SIG-M5 (cell line): ENCODE measurements around the gene CNIH1.
"Not testable (repeated sequence)": the region's sequence is repeated elsewhere in the genome, so short reads cannot be mapped to it uniquely, and the experiment has no call there.

Experiments
- DNase-seq: peaks from one replicate; lab custom pipeline; 2025; lab: John Stamatoyannopoulos, UW

CNIH1 gene

DNA sequence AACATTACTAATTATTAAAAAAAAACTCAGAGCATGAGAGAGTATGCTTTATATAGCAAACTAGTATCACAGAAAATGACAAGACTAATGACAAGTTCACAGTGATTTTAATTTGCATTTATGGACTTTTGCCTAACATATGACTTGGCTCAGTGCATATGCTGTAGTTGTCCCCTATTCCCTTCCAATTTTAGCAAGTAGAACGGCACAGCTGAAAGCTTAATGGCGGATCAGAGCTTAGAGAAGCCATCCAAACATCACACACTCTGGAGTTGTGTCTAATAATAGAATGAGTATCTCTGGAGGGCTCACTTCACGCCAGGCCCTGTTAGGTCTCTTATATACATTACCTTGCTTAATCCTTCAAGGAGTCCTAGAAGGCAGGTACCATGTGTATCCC lies 13.3 kb downstream of the CNIH1 start:
- no peak for DNase-seq

- no peak for DNase-seq
Observed at GRCh38 chr14:54425537-54426274, 15.5 kb downstream of the CNIH1 start.

- DNase-seq: no peak
Observed at GRCh38 chr14:54425068-54425467, 16.1 kb downstream of the CNIH1 start.

DNA sequence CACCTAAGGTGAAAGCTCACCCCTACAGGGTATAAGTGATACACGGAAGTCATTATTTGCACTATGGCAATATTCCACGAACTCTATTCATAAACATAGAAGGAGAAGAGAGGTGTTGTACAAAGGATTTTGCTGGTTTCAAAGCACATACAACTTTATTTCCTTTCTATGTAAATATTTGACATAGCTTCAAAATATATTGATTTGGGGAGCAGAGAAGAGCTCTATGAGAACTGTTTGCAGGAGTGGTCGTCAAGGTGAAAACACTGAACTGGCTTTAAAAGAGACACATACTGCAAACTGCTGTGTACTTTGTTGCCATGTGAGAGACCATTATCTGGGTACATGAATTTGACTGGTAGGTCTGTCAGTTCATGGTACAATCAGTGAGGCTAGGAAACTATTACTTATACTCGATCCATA lies 16.7 kb downstream of the CNIH1 start:
- DNase-seq: no peak

- DNase-seq: no peak
Observed at GRCh38 chr14:54423991-54424390, 17.2 kb downstream of the CNIH1 start.

DNA sequence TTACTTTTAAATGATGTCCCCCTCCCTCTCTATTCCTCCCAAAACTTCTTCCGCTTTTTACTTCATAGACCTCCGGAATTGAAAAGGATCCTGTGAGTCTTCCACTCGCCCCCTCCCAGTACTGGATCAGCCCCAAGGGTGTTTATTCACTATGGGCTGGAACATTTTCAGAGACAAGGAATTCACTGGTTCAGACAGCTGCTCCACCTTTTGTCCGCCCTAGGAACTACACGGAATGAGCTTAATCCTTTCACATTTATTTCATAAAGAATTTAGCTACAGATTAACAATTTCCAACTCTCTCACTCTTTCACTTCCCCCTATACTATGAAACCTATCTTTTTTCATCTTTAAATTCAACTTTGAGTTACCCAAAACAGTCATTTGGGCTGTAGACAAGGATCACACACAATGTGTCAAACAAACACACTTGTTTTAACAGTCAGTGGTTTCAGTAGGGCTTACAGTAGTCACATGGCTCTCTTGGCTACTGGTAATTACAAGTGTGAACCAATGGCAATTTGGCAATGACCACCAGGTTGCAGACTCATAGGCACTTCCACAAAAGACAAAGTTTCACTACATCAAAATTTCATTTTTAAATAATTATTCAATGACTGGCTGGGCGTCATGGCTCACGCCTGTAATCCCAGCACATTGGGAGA lies 20.6 kb downstream of the CNIH1 start:
- DNase-seq: no peak

GRCh38 chr14:54411371-54411770 lies 29.8 kb downstream of the CNIH1 start:
- DNase-seq: no peak

DNA sequence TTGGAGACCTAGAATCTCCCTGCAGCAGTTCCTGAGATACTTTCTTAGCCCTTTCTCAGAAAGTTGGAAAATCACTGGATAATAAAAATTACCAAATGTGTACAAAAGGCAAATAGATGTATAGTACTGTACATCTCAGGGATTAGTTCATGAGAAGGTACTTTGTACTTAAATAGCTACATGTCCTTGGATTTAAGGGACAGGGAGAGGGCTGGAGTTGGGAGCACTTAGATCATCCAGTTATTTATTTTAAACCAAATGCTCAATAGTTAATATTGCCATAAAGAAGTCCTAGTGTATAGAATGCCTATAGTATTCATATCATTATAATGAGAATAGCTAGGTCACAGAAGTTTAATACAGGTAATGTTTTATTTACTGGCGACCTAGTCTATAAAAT lies 31.0 kb downstream of the CNIH1 start:
- DNase-seq: no peak

DNA sequence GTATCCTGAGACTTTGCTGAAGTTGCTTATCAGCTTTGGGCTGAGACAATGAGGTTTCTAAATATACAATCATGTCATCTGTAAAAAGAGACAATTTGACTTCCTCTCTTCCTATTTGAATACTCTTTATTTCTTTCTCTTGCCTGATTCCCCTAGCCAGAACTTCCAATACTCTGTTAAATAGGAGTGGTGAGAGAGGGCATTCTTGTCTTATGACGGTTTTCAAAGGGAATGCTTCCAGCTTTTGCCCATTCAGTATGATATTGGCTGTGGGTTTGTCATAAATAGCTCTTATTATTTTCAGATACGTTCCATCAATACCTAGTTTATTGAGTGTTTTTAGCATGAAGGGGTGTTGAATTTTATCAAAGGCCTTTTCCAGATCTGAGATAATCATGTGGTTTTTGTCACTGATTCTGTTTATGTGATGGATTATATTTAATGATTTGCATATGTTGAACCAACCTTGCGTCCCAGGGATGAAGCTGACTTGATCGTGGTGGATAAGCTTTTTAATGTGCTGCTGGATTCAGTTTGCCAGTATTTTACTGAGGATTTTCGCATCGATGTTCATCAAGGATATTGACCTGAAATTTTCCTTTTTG lies 37.7 kb downstream of the CNIH1 start:
- not testable (repeated sequence) for DNase-seq

DNA sequence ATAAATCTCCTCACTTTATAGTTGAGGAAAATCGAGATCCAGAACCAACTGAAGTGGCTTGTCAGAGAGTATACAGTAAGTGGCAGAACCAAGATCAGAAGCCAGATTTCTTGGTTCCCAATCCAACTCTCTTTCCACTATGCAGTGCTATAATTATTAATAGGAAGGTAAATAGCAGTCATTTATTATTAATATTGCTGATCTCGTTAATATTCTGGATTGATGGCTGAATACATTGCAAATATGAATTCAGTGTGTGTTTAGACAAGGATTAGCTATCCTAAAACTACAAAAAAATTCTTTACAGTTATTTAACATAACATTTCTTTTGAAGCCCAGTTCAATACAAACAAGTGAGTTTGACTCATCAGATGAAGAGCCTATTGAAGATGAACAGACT lies 41.6 kb downstream of the CNIH1 start:
- no peak for DNase-seq

- DNase-seq: peak; percentile 84
Observed at GRCh38 chr14:54396493-54397335, 44.5 kb downstream of the CNIH1 start, which contains the start of gene CDKN3. Gene CDKN3, plus strand, starts transcription at chr14:54397007. Its CDS starts 62 bp downstream, at chr14:54397069.

GRCh38 chr14:54396183-54396492 lies 45.0 kb downstream of the CNIH1 start:
- no peak for DNase-seq

- DNase-seq: no peak
Observed at GRCh38 chr14:54395716-54396115, 45.5 kb downstream of the CNIH1 start.

- DNase-seq: no peak
Observed at GRCh38 chr14:54395284-54395683, 45.9 kb downstream of the CNIH1 start.

GRCh38 chr14:54394596-54394995 lies 46.6 kb downstream of the CNIH1 start:
- DNase-seq: no peak

DNA sequence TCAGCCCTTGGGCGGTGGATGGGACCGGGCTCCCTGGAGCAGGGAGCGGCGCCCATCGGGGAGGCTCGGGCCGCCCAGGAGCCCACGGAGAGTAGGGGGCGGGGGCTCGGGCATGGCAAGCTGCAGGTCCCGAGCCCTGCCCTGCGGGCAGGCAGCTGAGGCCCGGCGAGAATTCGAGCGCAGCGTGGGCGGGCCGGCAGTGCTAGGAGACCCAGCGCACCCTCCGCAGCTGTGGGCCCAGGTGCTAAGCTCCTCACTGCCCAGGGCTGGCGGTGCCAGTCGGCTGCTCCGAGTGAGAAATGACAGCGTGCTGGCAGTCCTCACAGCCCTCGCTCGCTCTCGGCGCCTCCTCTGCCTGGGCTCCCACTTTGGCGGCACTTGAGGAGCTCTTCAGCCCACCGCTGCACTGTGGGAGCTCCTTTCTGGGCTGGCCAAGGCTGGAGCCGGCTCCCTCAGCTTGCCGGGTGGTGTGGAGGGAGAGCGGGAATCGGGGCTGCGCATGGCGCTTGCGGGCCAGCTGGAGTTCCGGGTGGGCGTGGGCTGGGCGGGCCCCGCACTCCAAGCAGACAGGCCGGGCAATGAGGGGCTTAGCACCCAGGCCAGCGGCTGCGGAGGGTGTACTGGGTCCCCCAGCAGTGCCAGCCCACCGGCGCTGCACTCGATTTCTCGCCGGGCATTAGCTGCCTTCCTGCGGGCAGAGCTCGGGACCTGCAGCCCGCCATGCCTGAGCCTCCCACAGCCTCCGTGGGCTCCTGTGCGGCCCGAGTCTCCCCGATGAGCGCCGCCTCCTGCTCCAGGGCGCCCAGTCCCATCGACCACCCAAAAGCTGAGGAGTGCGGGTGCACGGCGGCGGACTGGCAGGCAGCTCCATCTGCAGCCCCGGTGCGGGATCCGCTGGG lies 47.9 kb downstream of the CNIH1 start:
- DNase-seq: not testable (repeated sequence)

- no peak for DNase-seq
Observed at GRCh38 chr14:54392131-54392859, 48.9 kb downstream of the CNIH1 start.

DNA sequence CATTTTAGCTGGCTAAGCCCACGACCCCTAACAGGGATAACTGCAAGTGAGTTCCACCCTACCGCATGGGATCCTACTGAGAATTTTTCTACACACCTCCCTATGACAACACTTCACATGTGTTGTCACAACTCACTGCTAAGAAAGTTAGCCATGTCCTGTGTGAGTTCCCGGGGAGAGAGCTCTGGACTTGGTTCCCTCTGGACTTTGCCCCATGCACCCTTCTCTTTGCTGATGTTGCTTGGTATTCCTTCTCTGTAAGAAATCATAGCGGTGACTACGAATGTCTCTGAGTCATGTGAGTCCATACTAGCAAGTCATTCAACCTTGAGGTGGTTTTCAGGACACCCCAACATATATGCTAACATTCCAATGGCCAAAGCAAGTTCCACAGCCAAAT lies 53.8 kb downstream of the CNIH1 start:
- DNase-seq: no peak

- DNase-seq: no peak
Observed at GRCh38 chr14:54385556-54385955, 55.6 kb downstream of the CNIH1 start.

- no peak for DNase-seq
Observed at GRCh38 chr14:54383835-54384234, 57.3 kb downstream of the CNIH1 start.

- DNase-seq: no peak
Observed at GRCh38 chr14:54381821-54382220, 59.4 kb downstream of the CNIH1 start.
